Retinal pigment epithelial cell (primary cell): ENCODE measurements around the gene AVPI1.

Experiments
- DNase-seq: peaks from one replicate; pipeline ENCODE4 v3.0.0-alpha.2; 2010; ENCODE audit warnings: low read depth
- H3K4me3 ChIP-seq: 2 replicates; pipeline ENCODE4 v1.5.1; 2011; ENCODE audit warnings: mild to moderate bottlenecking, low read length, control low read depth, moderate library complexity
- CTCF ChIP-seq: conservative IDR thresholded peaks from 2 replicates; pipeline ENCODE4 v1.5.1; 2011; ENCODE audit warnings: low read depth, low read length, control low read depth, inconsistent platforms

The AVPI1 gene

DNA sequence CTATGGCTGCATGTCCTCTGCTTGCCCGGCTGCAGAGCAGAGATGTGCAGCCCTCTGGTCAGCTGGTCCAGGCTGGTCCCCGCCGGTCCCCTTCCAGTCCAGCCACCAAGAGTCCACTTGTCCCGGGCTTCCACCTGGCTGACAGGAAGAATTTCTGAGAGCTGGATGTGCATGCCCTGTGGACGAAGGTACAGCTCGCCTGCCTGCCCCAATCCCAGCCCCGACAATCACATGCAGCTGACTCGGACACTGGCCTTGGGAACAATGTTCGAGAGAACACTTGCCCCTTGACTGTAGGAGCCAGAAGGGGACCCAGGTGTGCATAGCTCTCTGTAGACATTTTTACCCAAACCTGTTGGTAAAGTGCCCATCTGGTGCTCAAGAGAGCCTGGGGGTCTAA, 11.8 kb downstream of the AVPI1 start:
- no peak for TF ChIP-seq CTCF
- no peak overlapping the region for H3K4me3 ChIP-seq
- no peak for DNase-seq

DNA sequence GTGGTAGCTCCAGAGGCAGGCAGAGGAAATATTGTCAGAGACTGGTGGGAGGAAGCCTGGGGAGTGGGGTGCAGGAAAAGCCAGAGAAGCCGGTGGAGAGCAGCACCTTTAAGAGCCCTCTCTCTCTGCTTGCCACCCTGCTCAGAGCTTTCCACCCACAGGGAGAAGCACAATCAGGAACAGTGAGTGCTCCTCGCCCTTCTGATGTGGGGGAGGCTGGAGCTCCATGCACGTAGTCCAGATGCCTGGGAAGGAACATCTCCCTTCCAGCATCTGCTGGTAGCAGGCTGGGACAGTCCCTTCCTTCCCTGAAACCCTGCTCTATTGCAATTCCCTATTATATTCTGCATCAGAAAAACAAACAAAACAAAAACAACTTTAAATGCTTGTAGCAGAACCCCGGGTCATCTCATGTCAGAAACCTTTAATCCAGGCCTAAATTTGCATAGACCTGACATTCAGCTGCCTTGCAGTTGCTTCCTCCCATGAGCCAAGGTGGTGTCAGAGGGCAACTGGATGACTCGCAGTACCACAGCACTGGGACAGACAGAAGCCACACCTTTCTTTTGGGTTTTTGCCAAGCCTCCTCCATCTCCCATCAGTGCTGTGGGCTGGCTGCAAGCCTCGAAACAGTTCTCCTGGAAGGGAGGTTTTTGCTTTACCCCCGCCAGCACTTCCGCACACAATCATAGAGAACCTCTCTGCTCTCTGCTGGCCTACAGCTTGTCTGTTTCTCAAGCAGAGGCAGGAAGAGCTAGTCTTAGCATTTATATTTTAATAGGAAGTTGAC, 13.1 kb downstream of the AVPI1 start:
- DNase-seq: no peak
- no peak overlapping the region for H3K4me3 ChIP-seq
- TF ChIP-seq CTCF: no peak

DNA sequence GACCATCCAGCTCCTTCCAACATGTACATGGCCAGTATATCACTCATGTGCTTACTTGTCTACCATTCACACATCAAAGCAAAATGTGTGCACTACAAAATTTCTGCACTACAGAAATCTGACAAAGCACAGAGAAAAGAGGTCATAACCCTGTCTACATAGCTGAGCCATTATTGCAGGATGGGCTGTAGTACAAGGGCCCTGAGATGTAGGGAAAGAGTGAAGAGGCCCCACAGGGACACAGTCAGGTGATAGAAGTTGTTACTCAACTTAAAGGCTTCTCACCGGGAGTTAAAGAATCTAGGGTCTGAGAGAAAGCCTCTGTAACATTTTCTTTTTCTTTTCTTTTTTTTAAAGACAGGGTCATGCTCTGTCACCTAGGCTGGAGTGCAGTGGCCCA, 17.5 kb downstream of the AVPI1 start:
- H3K4me3 ChIP-seq: no peak overlapping the region
- TF ChIP-seq CTCF: no peak
- DNase-seq: no peak

- DNase-seq: no peak
- no peak for TF ChIP-seq CTCF
- H3K4me3 ChIP-seq: no peak overlapping the region
Observed at GRCh38 chr10:97667463-97667862, 19.6 kb downstream of the AVPI1 start.

DNA sequence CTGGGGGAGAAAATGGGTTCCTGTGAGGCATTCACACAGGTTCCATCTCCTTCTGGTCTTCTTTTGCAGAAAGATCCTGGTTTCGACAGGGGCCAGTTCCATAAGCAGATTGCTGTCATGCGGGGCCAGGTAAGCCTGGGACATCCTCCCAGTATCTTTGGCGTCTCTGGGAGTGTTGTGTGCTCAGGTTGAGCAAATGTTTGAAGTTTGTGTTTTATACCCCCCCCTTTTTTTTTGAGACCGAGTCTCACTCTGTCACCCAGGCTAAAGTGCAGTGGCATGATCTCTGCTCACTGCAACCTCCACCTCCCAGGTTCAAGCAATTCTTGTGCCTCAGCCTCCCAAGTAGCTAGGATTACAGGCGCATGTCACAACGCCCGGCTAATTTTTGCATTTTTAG, 20.0 kb downstream of the AVPI1 start:
- TF ChIP-seq CTCF: no peak
- no peak overlapping the region for H3K4me3 ChIP-seq
- no peak for DNase-seq

GRCh38 chr10:97664282-97664850, 22.7 kb downstream of the AVPI1 start:
- TF ChIP-seq CTCF: no peak
- no peak overlapping the region for H3K4me3 ChIP-seq
- DNase-seq: no peak

DNA sequence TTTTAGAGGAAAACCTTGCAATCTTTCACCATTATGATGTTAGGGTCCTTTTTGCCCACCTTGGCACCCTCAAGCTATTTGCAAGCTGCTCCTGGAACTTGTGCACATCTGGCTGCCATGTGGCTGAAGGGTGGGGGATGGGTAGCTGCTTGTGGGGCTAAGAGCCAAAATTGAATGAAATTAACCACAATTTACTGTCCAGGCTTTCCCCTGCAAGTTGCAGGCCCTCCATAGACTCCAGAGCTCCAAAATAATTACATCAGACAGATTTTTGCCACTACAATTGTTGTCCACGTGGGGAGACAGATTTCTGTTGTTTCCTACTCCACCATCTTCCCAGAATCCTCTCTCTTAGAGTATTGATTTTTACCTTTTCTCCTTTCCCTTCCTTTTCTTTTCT, 27.5 kb downstream of the AVPI1 start:
- no peak overlapping the region for H3K4me3 ChIP-seq
- no peak for TF ChIP-seq CTCF
- no peak for DNase-seq
